Hindlimb muscle (tissue), 1 donor: ENCODE measurements around the gene AGMO. TPM values are rescaled to one million over a fixed set of nuclear protein-coding genes. Genes with fewer than 3 reads are reported as not detected.

ENCODE experiments used
- DNase-seq: peaks from one replicate; pipeline ENCODE4 v3.0.0-alpha.2; 2013
- polyA plus RNA-seq: library from polyadenylated mRNA; unstranded; fragments of 120-200 nt; gene quantifications from one replicate; pipeline ENCODE4 v1.2.1, GENCODE V29; 2013; ENCODE audit not compliant: insufficient read length

Gene AGMO
- polyA plus RNA-seq, 1 donor: 0.18 TPM

- DNase-seq: no peak
Measured at GRCh38 chr7:15214976-15215375, 346.8 kb downstream of the AGMO start.

GRCh38 chr7:15213093-15213492 is 348.7 kb downstream of the AGMO start:
- no peak for DNase-seq

DNA sequence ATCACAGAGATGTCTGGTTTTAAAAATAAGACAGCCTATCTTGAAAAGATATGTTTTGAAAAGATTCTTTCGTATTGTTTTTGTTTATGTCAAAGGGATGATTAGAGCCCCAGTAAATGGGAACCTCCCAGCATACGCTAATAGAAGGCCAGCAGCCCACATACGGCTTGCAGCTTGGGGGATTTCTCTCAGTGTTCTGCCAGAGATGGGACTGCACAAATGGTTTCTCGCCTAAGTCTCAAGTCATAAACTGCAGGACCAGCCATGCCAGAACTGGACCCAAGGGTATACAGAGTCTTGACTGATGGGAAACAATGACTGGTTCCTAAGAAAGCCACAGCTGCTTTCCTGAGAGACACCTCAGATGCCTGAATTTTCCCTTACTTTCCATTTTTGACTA is 352.4 kb downstream of the AGMO start:
- DNase-seq: peak; percentile 54

GRCh38 chr7:15204421-15204820 is 357.4 kb downstream of the AGMO start:
- no peak for DNase-seq

DNA sequence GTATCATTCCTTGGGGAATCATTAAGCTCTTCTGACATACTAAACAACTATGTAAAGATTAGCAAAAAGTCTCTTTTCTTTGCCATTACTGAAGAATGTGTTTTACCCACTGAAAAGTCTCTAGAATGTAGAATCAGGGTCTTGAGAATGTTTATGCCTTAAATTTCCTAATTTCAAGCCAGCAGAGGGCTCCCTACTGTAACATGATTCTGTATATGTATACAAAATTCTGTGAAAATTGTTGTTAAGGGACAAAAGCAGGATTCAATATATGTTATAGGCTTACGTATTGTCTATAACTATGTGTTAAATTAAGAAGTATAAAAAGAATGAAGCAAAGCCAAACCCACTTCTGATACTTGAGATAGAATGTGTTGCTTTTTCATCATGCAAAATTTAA is 362.3 kb downstream of the AGMO start:
- DNase-seq: peak; percentile 54

- no peak for DNase-seq
Measured at GRCh38 chr7:15197042-15197977, 364.5 kb downstream of the AGMO start.

DNA sequence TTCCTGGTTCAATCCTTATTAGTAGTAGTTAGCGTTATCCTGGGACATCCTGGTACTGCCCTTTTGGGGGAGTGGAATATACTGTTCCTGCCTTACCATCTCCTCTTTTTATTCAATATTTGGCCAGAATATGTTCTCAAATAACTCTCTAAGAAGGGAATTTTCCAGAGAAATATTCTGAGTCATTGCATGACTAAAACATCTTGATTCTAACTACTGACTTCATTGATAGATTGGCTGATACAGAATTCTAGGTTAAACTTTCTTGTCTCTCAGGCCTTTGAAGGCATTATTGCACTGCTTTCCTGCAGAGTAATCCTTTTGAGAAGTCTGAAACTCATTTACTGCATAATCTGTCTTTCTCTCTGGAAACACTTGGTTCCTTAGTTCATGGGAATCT is 383.8 kb downstream of the AGMO start:
- DNase-seq: no peak

DNA sequence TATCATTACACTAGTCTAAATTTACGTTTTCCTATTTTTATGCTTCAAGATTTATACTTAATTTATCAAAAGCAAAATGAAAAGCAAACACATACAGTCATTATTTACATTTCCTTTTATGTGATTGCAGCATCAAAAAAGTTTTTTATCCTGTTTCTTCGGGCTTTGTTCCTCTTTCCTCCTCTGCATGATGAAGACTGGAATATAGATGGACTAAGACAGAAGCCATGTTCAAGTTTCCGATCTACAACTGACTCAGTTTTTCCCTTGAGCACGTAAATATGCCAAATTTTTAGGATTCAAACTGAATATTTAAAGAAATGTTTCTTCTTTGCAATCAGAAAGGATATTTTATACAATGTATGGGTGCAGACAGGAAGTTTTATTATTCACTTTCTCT is 385.7 kb downstream of the AGMO start:
- DNase-seq: no peak

GRCh38 chr7:15175152-15175551 is 386.7 kb downstream of the AGMO start:
- peak; percentile 39 for DNase-seq

DNA sequence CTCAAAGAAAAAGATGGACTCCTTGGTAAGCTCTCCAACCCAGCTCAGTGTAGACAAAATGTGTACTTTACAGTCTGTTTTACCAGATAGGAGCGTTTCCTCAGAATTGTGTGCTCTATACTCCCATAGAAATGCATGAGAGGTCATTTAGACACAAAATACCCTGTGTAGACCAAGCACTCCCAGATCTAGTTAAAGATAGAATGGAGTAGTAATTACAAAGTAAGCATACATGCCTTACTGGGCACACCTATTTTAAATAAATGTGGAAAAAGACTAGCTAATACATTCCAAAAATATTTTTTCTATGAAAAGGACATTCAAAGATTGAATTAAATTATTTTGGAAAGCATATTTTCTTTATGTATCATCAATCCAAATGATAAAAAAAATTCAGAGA is 387.3 kb downstream of the AGMO start:
- DNase-seq: no peak

- DNase-seq: no peak
Measured at GRCh38 chr7:15168489-15168888, 393.3 kb downstream of the AGMO start.

GRCh38 chr7:15167912-15168311 is 393.9 kb downstream of the AGMO start:
- DNase-seq: no peak

DNA sequence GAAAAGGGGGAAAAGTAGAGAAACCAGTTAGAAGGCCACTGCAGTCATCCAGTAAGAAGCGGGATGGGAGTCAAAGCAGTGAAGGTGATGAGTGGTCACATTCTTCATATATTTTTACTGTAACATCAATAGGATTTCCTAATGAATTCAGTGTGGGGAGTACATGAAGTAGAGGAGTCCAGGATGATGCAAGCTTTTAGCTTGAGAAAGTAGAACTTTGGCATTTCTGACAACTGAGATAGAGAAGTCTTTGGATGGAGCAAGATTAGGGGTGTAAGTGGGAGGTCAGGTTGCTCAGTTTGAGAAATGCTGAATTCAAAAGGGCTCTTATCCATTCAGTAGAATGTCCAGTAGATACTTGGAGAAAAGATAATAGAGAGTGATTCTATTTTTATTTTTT is 395.2 kb downstream of the AGMO start:
- DNase-seq: no peak

GRCh38 chr7:15159261-15159660 is 402.6 kb downstream of the AGMO start:
- DNase-seq: peak; percentile 37

- DNase-seq: no peak
Measured at GRCh38 chr7:15158141-15158810, 403.5 kb downstream of the AGMO start.

Other genes with a start within 250 kb of the AGMO start
- gene MEOX2, start 124.7 kb upstream of the AGMO start, polyA plus RNA-seq: 40.2 TPM